BJ (cell line): ENCODE measurements around the gene CACNA1G. TPM values are rescaled to one million over a fixed set of nuclear protein-coding genes. Genes with fewer than 3 reads are reported as not detected.

Source experiments
- CTCF ChIA-PET: fragments of 350-600 bp; formaldehyde crosslinking; extraction: SDS; loops from one replicate; lab custom pipeline; 2021; ENCODE audit warnings: antibody characterized with exemption, inconsistent platforms; lab: Yijun Ruan, JAX
- POLR2A ChIA-PET: fragments of 300-600 bp; sonication (Branson Sonifier 250); formaldehyde crosslinking; extraction: SDS; loops from one replicate; lab custom pipeline; 2021; ENCODE audit warnings: antibody characterized with exemption; lab: Charles Lee
- DNase-seq: peaks from one replicate; pipeline ENCODE4 v3.0.0-alpha.2; 2011; ENCODE audit warnings: low read depth
- H3K27me3 ChIP-seq: 2 replicates; pipeline ENCODE4 v1.6.0; 2011; ENCODE audit warnings: low read length; ENCODE audit not compliant: control insufficient read depth, insufficient read depth
- H3K36me3 ChIP-seq: 2 replicates; pipeline ENCODE4 v1.5.1; 2011; ENCODE audit warnings: low read length; ENCODE audit not compliant: control insufficient read depth, insufficient read depth
- H3K4me3 ChIP-seq: 2 replicates; pipeline ENCODE4 v1.5.1; 2011; ENCODE audit warnings: low read depth, mild to moderate bottlenecking, control low read depth, low read length
- polyA minus RNA-seq: library from RNA; depleted of rRNA, polyadenylated mRNA; stranded (reverse); fragments of >200 nt; gene quantifications from 2 replicates; pipeline ENCODE4 v1.2.3, GENCODE V29; 2011; rRNA and poly(A)+ RNA removed
- polyA plus RNA-seq: library from polyadenylated mRNA; depleted of rRNA; stranded (reverse); fragments of >200 nt; gene quantifications from 2 replicates; pipeline ENCODE4 v1.2.3, GENCODE V29; 2011; rRNA removed
- TF ChIP-seq, protein P1 (sequence below): IDR thresholded peaks from 2 replicates; pipeline ENCODE4 v1.5.1; 2011; ENCODE audit warnings: low read depth, mild to moderate bottlenecking, control low read depth, inconsistent platforms, low read length, moderate library complexity; ENCODE audit not compliant: insufficient read depth

Gene CACNA1G
- polyA plus RNA-seq: 0.01 and 0.02 TPM in 2 replicates
- 0.05 and 0.43 TPM in 2 replicates for polyA minus RNA-seq

GRCh38 chr17:50560185-50560824 lies at the start of gene CACNA1G:
Gene CACNA1G, plus strand, starts transcription at chr17:50560715. Its CDS starts 745 bp downstream, at chr17:50561460.
- H3K27me3 ChIP-seq: peaks cover 40% of the 10 kb centered on the region
- peak; percentile 25 for DNase-seq
- H3K36me3 ChIP-seq: peaks cover 3% of the 10 kb centered on the region
- TF ChIP-seq, protein P1, sequence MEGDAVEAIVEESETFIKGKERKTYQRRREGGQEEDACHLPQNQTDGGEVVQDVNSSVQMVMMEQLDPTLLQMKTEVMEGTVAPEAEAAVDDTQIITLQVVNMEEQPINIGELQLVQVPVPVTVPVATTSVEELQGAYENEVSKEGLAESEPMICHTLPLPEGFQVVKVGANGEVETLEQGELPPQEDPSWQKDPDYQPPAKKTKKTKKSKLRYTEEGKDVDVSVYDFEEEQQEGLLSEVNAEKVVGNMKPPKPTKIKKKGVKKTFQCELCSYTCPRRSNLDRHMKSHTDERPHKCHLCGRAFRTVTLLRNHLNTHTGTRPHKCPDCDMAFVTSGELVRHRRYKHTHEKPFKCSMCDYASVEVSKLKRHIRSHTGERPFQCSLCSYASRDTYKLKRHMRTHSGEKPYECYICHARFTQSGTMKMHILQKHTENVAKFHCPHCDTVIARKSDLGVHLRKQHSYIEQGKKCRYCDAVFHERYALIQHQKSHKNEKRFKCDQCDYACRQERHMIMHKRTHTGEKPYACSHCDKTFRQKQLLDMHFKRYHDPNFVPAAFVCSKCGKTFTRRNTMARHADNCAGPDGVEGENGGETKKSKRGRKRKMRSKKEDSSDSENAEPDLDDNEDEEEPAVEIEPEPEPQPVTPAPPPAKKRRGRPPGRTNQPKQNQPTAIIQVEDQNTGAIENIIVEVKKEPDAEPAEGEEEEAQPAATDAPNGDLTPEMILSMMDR: no peak
- H3K4me3 ChIP-seq: peak within 1 kb of the TSS; percentile 37
- ChIA-PET POLR2A (no interaction called here), CTCF (interaction anchor here (1.1 to 6.2 kb wide), 10 partner anchors 9 to 134 kb away, joined by 3 to 41 read pairs (median 5); no protein-coding TSS in a partner anchor)

DNA sequence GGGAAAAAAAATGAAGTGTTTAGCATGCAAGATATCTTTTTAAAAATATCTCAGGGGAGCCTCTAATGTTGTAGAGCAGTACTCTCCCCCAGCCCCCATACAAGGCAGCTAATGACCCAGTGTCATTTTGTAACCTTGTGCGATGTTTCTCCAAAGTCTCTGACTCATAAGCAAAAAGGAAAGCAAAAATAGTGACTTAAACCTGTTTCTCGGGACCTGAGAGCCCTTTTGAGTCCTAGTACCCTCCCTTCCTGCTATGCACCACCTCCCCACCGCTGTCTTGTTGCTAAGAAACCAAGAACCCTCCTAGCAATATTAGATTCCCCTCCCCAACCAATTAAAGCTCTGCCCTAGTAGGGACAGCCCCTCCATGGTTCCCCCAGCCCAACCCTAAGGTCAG lies 49.5 kb upstream of the CACNA1G start:
- POLR2A ChIA-PET: no interaction called here
- H3K4me3 ChIP-seq: no peak overlapping the region
- TF ChIP-seq, protein P1: no peak
- no peak for DNase-seq
- H3K36me3 ChIP-seq: no peaks in the 10 kb centered on the region
- CTCF ChIA-PET: interaction anchor here (1.6 kb wide), 1 partner anchor 32 kb away, joined by 4 read pairs; the partner anchor contains the start of gene RSAD1
- H3K27me3 ChIP-seq: peaks cover 2% of the 10 kb centered on the region; the same call in 1 of the 2 replicates

GRCh38 chr17:50513495-50513894 lies 47.0 kb upstream of the CACNA1G start:
- no peak overlapping the region for H3K4me3 ChIP-seq
- no peak for DNase-seq
- peaks cover 2% of the 10 kb centered on the region; the same call in 1 of the 2 replicates for H3K27me3 ChIP-seq
- ChIA-PET CTCF (interaction anchor here (0.8 kb wide), 1 partner anchor 29 kb away, joined by 3 read pairs; no protein-coding TSS in a partner anchor), POLR2A (no interaction called here)
- TF ChIP-seq, protein P1: no peak
- no peaks in the 10 kb centered on the region for H3K36me3 ChIP-seq

- Histone ChIP-seq H3K4me3 (no peak overlapping the region), H3K27me3 (peaks cover 2% of the 10 kb centered on the region; the same call in 1 of the 2 replicates), H3K36me3 (no peaks in the 10 kb centered on the region)
- POLR2A ChIA-PET: no interaction called here
- CTCF ChIA-PET: interaction anchor here (0.8 to 3.5 kb wide), 3 partner anchors 8 to 36 kb away, joined by 3 to 14 read pairs (median 3); no protein-coding TSS in a partner anchor
- TF ChIP-seq, protein P1: no peak
- no peak for DNase-seq
These were observed 46.1 kb upstream of the CACNA1G start for GRCh38 chr17:50514388-50514787.
